Spleen (tissue), 7 donors: ENCODE results near the gene PTTG2.
"Not testable (repeated sequence)": the region's sequence is repeated elsewhere in the genome, so short reads cannot be mapped to it uniquely, and the experiment has no call there.

Experiments
- POLR2AphosphoS5 ChIP-seq, 3 donors: sonication (generic); formaldehyde crosslinking; IDR thresholded peaks; one replicate each; pipeline ENCODE4 v1.5.1; 2017; ENCODE audit warnings: antibody characterized with exemption in 3 of 3
- TF ChIP-seq, protein P1 (sequence below), 11 experiments: fragments of 200-600 bp in 7 of 11; fragments of 450-650 bp in 4 of 11; sonication (generic) in 4 of 11; IDR thresholded peaks in 8 of 11; conservative IDR thresholded peaks in 3 of 11; 1 replicate in 7 of 11; 2 replicates in 4 of 11; pipeline versions ENCODE4 v1.4.0 to v1.8.0; 2016 to 2021; ENCODE audit warnings: antibody characterized with exemption in 11 of 11, inconsistent platforms in 4 of 11, mild to moderate bottlenecking in 1 of 11
- donor health status: DM: no; HTN: no; CAD: no; lungs with moderate emphysema.
- donor health status: DM: no; HTN: no; CAD: no.
- donor health status: DM: no; HTN: no; CAD: no.

DNA sequence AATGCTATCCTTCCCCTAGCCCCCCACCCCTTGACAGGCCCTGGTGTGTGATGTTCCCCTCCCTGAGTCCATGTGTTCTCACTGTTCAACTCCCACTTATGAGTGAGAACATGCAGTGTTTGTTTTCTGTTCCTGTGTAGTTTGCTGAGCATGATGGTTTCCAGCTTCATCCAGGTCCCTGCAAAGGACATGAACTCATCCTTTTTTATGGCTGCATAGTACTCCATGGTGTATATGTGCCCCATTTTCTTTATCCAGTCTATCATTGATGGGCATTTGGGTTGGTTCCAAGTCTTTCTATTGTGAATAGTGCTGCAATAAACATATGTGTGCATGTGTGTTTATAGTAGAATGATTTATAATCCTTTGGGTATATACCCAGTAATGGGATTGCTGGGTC lies 37.1 kb upstream of the PTTG2 start:
- TF ChIP-seq, protein P1, sequence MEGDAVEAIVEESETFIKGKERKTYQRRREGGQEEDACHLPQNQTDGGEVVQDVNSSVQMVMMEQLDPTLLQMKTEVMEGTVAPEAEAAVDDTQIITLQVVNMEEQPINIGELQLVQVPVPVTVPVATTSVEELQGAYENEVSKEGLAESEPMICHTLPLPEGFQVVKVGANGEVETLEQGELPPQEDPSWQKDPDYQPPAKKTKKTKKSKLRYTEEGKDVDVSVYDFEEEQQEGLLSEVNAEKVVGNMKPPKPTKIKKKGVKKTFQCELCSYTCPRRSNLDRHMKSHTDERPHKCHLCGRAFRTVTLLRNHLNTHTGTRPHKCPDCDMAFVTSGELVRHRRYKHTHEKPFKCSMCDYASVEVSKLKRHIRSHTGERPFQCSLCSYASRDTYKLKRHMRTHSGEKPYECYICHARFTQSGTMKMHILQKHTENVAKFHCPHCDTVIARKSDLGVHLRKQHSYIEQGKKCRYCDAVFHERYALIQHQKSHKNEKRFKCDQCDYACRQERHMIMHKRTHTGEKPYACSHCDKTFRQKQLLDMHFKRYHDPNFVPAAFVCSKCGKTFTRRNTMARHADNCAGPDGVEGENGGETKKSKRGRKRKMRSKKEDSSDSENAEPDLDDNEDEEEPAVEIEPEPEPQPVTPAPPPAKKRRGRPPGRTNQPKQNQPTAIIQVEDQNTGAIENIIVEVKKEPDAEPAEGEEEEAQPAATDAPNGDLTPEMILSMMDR (IDR thresholded peaks at IDR 0.05 in 8 of 11, conservative IDR thresholded peaks at IDR 0.05 in 3 of 11), result not testable (repeated sequence)
- not testable (repeated sequence) for TF ChIP-seq POLR2AphosphoS5 (IDR thresholded peaks at IDR 0.05)
